PC-9 (cell line): ENCODE results near the gene GCNT4. TPM values are rescaled to one million over a fixed set of nuclear protein-coding genes. Genes with fewer than 3 reads are reported as not detected.

Source experiments
- BruUV-seq: library from RNA; stranded (reverse); fragments of 400-500 nt; replicated peaks from 2 replicates; lab custom pipeline; 2021; lab: Mats Ljungman, UMichigan
- CTCF ChIA-PET: fragments of 300-600 bp; sonication (Branson Sonifier 250); formaldehyde crosslinking; loops from one replicate; lab custom pipeline; 2022; ENCODE audit warnings: antibody characterized with exemption; lab: Charles Lee
- POLR2A ChIA-PET: fragments of 300-600 bp; sonication (Branson Sonifier 250); formaldehyde crosslinking; loops from one replicate; lab custom pipeline; 2022; ENCODE audit warnings: antibody characterized with exemption; ENCODE audit not compliant: unreplicated experiment; lab: Charles Lee
- DNase-seq, 2 experiments: peaks; one replicate each; pipeline versions ENCODE4 v3.0.0 to v3.0.0-alpha.2; 2015 to 2022; ENCODE audit warnings: mixed read lengths in 1 of 2
- H2AFZ ChIP-seq: fragments of 200-600 bp; sonication (generic); 2 replicates; pipeline ENCODE4 v1.8.1; 2017; ENCODE audit warnings: antibody characterized with exemption
- H3F3A ChIP-seq: fragments of 200-600 bp; sonication (generic); 2 replicates; pipeline ENCODE4 v1.8.1; 2017; ENCODE audit warnings: antibody characterized with exemption, mild to moderate bottlenecking, low read depth; ENCODE audit not compliant: insufficient read depth
- H3K27ac ChIP-seq: fragments of 200-600 bp; sonication (generic); 2 replicates; pipeline ENCODE4 v1.6.1; 2016; ENCODE audit warnings: mixed run types
- H3K27me3 ChIP-seq: fragments of 200-600 bp; sonication (generic); 2 replicates; pipeline ENCODE4 v1.6.1; 2016; ENCODE audit warnings: low read depth, mixed run types; ENCODE audit not compliant: insufficient read depth
- H3K36me3 ChIP-seq: fragments of 200-600 bp; sonication (generic); 2 replicates; pipeline ENCODE4 v1.6.1; 2016; ENCODE audit warnings: low read depth, mixed run types
- H3K4me1 ChIP-seq: fragments of 200-600 bp; sonication (generic); replicated peaks from 2 replicates; pipeline ENCODE4 v1.6.1; 2016; ENCODE audit warnings: mixed run types; ENCODE audit not compliant: insufficient read depth
- H3K4me2 ChIP-seq: fragments of 200-600 bp; sonication (generic); 2 replicates; pipeline ENCODE4 v1.6.1; 2017; ENCODE audit warnings: mixed run types
- H3K4me3 ChIP-seq: fragments of 200-600 bp; sonication (generic); 2 replicates; pipeline ENCODE4 v1.6.1; 2016; ENCODE audit warnings: mixed run types
- H3K79me2 ChIP-seq: fragments of 200-600 bp; sonication (generic); 2 replicates; pipeline ENCODE4 v1.6.1; 2017; ENCODE audit warnings: low read depth, mixed run types
- H3K9me2 ChIP-seq: fragments of 200-600 bp; sonication (generic); 2 replicates; pipeline ENCODE4 v1.8.1; 2017; ENCODE audit warnings: mild to moderate bottlenecking; ENCODE audit not compliant: insufficient read depth
- H3K9me3 ChIP-seq: fragments of 200-600 bp; sonication (generic); 2 replicates; pipeline ENCODE4 v1.8.1; 2016; ENCODE audit warnings: low read depth; ENCODE audit not compliant: insufficient read depth
- H4K20me1 ChIP-seq: fragments of 200-600 bp; sonication (generic); 2 replicates; pipeline ENCODE4 v1.8.1; 2017; ENCODE audit not compliant: insufficient read depth
- EZH2 ChIP-seq: fragments of 200-600 bp; sonication (generic); IDR thresholded peaks from 2 replicates; pipeline ENCODE4 v1.8.0; 2017; ENCODE audit warnings: antibody characterized with exemption, low read depth
- intact Hi-C: fragments of 100-400 bp; cut with micrococcal nuclease; formaldehyde crosslinking; loops from one replicate; pipeline ENCODE4 v1.10.0; 2022; ENCODE audit not compliant: unreplicated experiment
- total RNA-seq: library from RNA; stranded (reverse); gene quantifications from 2 replicates; pipeline ENCODE4 v1.2.3, GENCODE V29; 2021
- TF ChIP-seq, protein P1 (sequence below): fragments of 200-600 bp; sonication (generic); conservative IDR thresholded peaks from 2 replicates; pipeline ENCODE4 v1.6.1; 2017; ENCODE audit warnings: mixed run types, antibody characterized with exemption, mild to moderate bottlenecking, moderate library complexity

The GCNT4 gene
- total RNA-seq, 1 experiment from 2014 or later, result 1.4 TPM

DNA sequence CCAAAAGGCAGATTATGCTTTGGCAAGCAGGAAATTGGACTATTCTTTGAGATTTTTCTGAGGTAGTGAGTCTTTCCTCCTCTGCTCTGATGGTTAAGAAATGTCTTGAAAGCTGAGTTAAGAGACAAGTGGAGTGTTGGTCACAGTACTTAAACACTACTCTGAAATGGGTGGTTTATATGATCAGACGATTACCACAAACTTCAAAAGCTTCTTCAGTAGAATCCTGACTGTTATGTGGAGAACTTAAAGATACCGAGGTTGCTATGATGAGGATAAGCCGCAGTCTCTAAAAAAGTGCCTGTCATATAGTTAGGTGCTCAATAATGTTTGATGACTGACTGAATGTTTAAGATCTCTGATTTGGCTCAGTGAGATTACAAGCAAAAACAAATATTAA is 24.3 kb downstream of the GCNT4 start:
- H3K27ac ChIP-seq, result no peak overlapping the region
- no peak overlapping the region for H2AFZ ChIP-seq
- no peaks in the 10 kb centered on the region for H4K20me1 ChIP-seq
- H3K9me2 ChIP-seq, result no peaks in the 10 kb centered on the region
- no peak for TF ChIP-seq EZH2
- TF ChIP-seq, protein P1, sequence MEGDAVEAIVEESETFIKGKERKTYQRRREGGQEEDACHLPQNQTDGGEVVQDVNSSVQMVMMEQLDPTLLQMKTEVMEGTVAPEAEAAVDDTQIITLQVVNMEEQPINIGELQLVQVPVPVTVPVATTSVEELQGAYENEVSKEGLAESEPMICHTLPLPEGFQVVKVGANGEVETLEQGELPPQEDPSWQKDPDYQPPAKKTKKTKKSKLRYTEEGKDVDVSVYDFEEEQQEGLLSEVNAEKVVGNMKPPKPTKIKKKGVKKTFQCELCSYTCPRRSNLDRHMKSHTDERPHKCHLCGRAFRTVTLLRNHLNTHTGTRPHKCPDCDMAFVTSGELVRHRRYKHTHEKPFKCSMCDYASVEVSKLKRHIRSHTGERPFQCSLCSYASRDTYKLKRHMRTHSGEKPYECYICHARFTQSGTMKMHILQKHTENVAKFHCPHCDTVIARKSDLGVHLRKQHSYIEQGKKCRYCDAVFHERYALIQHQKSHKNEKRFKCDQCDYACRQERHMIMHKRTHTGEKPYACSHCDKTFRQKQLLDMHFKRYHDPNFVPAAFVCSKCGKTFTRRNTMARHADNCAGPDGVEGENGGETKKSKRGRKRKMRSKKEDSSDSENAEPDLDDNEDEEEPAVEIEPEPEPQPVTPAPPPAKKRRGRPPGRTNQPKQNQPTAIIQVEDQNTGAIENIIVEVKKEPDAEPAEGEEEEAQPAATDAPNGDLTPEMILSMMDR, result no peak
- ChIA-PET CTCF (interaction anchor here (0.5 kb wide), 1 partner anchor 103 kb away, joined by 8 read pairs; no protein-coding TSS in a partner anchor), POLR2A (no interaction called here)
- H3K9me3 ChIP-seq, result no peaks in the 10 kb centered on the region; the same call in 1 of the 2 replicates
- no peaks in the 10 kb centered on the region for H3K36me3 ChIP-seq
- BruUV-seq, result no TSS peak
- no peak overlapping the region for H3K4me3 ChIP-seq
- no peak for DNase-seq
- intact Hi-C loops, result no loop called here
- no peaks in the 10 kb centered on the region for H3K79me2 ChIP-seq
- no peak overlapping the region for H3K4me2 ChIP-seq
- no peaks in the 10 kb centered on the region for H3K4me1 ChIP-seq
- H3F3A ChIP-seq, result no peaks in the 10 kb centered on the region
- H3K27me3 ChIP-seq, result no peaks in the 10 kb centered on the region

DNA sequence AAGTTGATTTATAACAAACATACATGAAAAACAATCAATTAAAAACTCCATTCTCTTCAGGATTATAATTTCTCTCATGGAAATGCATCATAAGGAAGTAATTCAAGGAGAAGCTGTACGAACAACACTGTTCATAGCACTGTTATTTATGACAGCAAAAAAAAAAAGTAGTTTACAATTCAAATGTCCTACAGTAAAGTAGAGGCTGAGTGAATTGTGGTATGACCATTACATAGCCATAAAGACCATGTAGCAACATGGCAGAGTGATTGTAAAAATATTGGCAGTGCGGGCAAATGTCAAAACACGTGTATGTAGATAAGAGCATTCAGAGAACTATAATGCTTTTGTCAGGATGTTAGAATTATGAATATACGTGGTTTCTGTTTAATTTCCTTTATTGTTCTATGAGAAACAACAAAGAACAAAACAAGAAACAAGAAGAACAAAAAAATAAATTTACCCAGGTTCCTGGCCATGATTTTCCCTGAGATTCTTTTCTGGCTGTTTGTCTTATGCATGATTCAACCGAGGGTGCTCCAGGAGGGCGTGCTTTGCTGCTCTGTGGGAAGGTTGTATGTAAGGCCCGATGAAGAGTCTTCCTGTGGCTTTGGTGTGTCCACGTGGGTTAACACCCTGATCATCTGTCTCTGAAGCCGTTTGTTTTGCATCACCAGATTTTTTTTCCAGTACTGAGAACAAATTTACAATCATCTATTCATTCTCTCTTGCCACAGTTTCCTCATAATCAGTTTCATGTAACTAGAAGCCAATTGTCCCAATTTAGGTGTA is 28.8 kb downstream of the GCNT4 start:
- TF ChIP-seq, protein P1, result no peak
- TF ChIP-seq EZH2, result no peak
- H3K27me3 ChIP-seq, result no peaks in the 10 kb centered on the region
- no peak overlapping the region for H3K4me3 ChIP-seq
- intact Hi-C loops, result no loop called here
- ChIA-PET POLR2A (no interaction called here), CTCF (no interaction called here)
- H3K9me3 ChIP-seq, result peaks cover 5% of the 10 kb centered on the region; the same call in 1 of the 2 replicates
- H3K79me2 ChIP-seq, result no peaks in the 10 kb centered on the region
- H3K27ac ChIP-seq, result no peak overlapping the region
- no peaks in the 10 kb centered on the region for H3K36me3 ChIP-seq
- H3K9me2 ChIP-seq, result no peaks in the 10 kb centered on the region
- DNase-seq, result no peak
- no peaks in the 10 kb centered on the region for H3F3A ChIP-seq
- BruUV-seq, result no TSS peak
- H3K4me1 ChIP-seq, result peaks cover 23% of the 10 kb centered on the region
- H3K4me2 ChIP-seq, result no peak overlapping the region
- no peaks in the 10 kb centered on the region for H4K20me1 ChIP-seq
- no peak overlapping the region for H2AFZ ChIP-seq

DNA sequence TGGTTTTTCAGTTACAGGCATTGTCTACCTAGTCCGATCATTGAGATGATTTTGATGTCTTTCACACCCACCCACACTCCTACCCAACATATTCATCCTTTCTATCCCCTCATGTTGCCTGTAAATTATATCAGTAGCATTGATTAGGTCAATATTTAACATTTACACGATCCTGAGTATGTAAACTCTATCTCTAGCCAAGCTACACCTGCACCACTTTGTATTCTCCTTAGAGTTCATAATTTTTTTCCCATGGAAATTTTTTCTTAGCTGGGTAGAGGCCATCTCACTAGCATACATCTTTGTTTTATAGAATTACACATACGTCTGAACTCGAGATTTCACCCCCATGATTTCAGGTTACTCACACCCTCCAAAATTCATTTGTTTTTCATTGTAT is 30.6 kb downstream of the GCNT4 start:
- CTCF ChIA-PET, result no interaction called here
- Histone ChIP-seq H3F3A (no peaks in the 10 kb centered on the region), H3K9me3 (peaks cover 5% of the 10 kb centered on the region; the same call in 1 of the 2 replicates), H3K27me3 (no peaks in the 10 kb centered on the region), H3K9me2 (no peaks in the 10 kb centered on the region), H2AFZ (no peak overlapping the region), H3K79me2 (no peaks in the 10 kb centered on the region), H3K4me2 (no peak overlapping the region), H3K4me3 (no peak overlapping the region), H3K27ac (no peak overlapping the region), H3K4me1 (peaks cover 23% of the 10 kb centered on the region), H3K36me3 (no peaks in the 10 kb centered on the region), H4K20me1 (no peaks in the 10 kb centered on the region)
- no peak for DNase-seq
- TF ChIP-seq EZH2, result no peak
- TF ChIP-seq, protein P1, result no peak
- POLR2A ChIA-PET, result no interaction called here
- no TSS peak for BruUV-seq
- intact Hi-C loops, result no loop called here
